Adrenal gland (tissue), 5 donors: Measurements from ENCODE around the gene CEP57.

Source experiments
- POLR2A ChIP-seq, 2 donors: fragments of 450-650 bp; IDR thresholded peaks; one replicate each; pipeline ENCODE4 v1.6.1; 2017; ENCODE audit warnings: antibody characterized with exemption in 2 of 2, mild to moderate bottlenecking in 2 of 2, moderate library complexity in 1 of 2
- TF ChIP-seq, protein P1 (sequence below), 6 experiments: fragments of 450-650 bp in 4 of 6; fragments of 200-600 bp in 2 of 6; sonication (generic) in 1 of 6; IDR thresholded peaks; 1 replicate in 5 of 6; 2 replicates in 1 of 6; pipeline versions ENCODE4 v1.5.1 to v1.8.0; 2016 to 2021; ENCODE audit warnings: antibody characterized with exemption in 6 of 6, mild to moderate bottlenecking in 2 of 6, moderate library complexity in 1 of 6
- donor health status: DM: no; HTN: no; CAD: no.

DNA sequence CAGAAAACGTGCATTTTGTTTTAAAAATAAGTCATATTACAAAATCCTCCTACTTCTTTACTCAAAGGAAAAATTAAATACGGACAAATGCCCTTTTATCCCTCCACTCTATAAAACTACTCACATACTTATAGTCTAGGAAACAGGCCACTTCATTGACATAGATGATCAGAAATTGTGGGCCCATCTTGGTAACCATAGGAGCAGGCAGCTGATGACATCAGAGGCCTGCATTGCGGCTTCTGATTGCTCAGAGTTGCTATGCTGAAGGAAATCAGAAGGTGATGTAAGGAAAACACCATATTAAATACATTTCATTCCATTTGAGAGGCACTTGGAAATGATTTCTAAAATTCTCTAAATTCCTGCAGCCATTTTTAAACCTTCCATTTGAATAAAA, 27.8 kb upstream of the CEP57 start:
- TF ChIP-seq, protein P1, sequence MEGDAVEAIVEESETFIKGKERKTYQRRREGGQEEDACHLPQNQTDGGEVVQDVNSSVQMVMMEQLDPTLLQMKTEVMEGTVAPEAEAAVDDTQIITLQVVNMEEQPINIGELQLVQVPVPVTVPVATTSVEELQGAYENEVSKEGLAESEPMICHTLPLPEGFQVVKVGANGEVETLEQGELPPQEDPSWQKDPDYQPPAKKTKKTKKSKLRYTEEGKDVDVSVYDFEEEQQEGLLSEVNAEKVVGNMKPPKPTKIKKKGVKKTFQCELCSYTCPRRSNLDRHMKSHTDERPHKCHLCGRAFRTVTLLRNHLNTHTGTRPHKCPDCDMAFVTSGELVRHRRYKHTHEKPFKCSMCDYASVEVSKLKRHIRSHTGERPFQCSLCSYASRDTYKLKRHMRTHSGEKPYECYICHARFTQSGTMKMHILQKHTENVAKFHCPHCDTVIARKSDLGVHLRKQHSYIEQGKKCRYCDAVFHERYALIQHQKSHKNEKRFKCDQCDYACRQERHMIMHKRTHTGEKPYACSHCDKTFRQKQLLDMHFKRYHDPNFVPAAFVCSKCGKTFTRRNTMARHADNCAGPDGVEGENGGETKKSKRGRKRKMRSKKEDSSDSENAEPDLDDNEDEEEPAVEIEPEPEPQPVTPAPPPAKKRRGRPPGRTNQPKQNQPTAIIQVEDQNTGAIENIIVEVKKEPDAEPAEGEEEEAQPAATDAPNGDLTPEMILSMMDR (IDR thresholded peaks at IDR 0.05) = no peak
- TF ChIP-seq POLR2A (IDR thresholded peaks at IDR 0.05) = no peak
